Neural cell (in vitro differentiated cells): ENCODE data around the gene RENBP. TPM values are rescaled to one million over a fixed set of nuclear protein-coding genes. Genes with fewer than 3 reads are reported as not detected.

ENCODE experiments used
- H2AFZ ChIP-seq: fragments of 200-600, 300-800 bp; sonication (generic), shearing (Covaris generic); 2 replicates; pipeline ENCODE4 v1.6.0; 2014; ENCODE audit warnings: low read depth, mild to moderate bottlenecking, antibody characterized with exemption, low read length, moderate library complexity
- H3F3A ChIP-seq: fragments of 200-600 bp; shearing (Covaris generic); 2 replicates; pipeline ENCODE4 v1.6.1; 2016; ENCODE audit warnings: mild to moderate bottlenecking, moderate library complexity, mixed read lengths, antibody characterized with exemption, low read length; ENCODE audit not compliant: insufficient read depth, poor library complexity, severe bottlenecking
- H3K27ac ChIP-seq: fragments of 200-600, 300-800 bp; sonication (generic), shearing (Covaris generic); 2 replicates; pipeline ENCODE4 v1.5.1; 2014; ENCODE audit warnings: mild to moderate bottlenecking, low read length, moderate library complexity
- H3K27me3 ChIP-seq: fragments of 300-800, 200-600 bp; sonication (generic), shearing (Covaris generic); 2 replicates; pipeline ENCODE4 v1.6.0; 2014; ENCODE audit warnings: mild to moderate bottlenecking, low read depth, low read length, moderate library complexity; ENCODE audit not compliant: insufficient read depth
- H3K36me3 ChIP-seq: fragments of 300-800, 200-600 bp; sonication (generic), shearing (Covaris generic); 2 replicates; pipeline ENCODE4 v1.5.1; 2014; ENCODE audit warnings: mild to moderate bottlenecking, antibody characterized with exemption, low read length, moderate library complexity; ENCODE audit not compliant: insufficient read depth
- H3K4me2 ChIP-seq: fragments of 300-800, 200-600 bp; sonication (generic), shearing (Covaris generic); 2 replicates; pipeline ENCODE4 v1.6.0; 2014; ENCODE audit warnings: mild to moderate bottlenecking, low read length
- H3K4me3 ChIP-seq: fragments of 300-800, 200-600 bp; sonication (generic), shearing (Covaris generic); 2 replicates; pipeline ENCODE4 v1.5.1; 2014; ENCODE audit warnings: mild to moderate bottlenecking, low read length, moderate library complexity
- H3K79me2 ChIP-seq: fragments of 200-600 bp; shearing (Covaris generic); replicated peaks from 2 replicates; pipeline ENCODE4 v1.6.0; 2014; ENCODE audit warnings: mild to moderate bottlenecking, low read length, moderate library complexity; ENCODE audit not compliant: insufficient read depth
- H3K9ac ChIP-seq: fragments of 300-800, 200-600 bp; sonication (generic), shearing (Covaris generic); 2 replicates; pipeline ENCODE4 v1.6.1; 2016; ENCODE audit warnings: mild to moderate bottlenecking, low read length, mixed read lengths
- H3K9me2 ChIP-seq: fragments of 200-600 bp; shearing (Covaris generic); 2 replicates; pipeline ENCODE4 v1.6.1; 2016; ENCODE audit warnings: mild to moderate bottlenecking, low read length, mixed read lengths; ENCODE audit not compliant: insufficient read depth
- H3K9me3 ChIP-seq: fragments of 200-600, 300-800 bp; sonication (generic), shearing (Covaris generic); 2 replicates; pipeline ENCODE4 v1.6.1; 2016; ENCODE audit warnings: mild to moderate bottlenecking, mixed run types, low read length, moderate library complexity, mixed read lengths
- H4K20me1 ChIP-seq: fragments of 200-600 bp; shearing (Covaris generic); 2 replicates; pipeline ENCODE4 v1.6.1; 2016; ENCODE audit warnings: mild to moderate bottlenecking, mixed run types; ENCODE audit not compliant: insufficient read depth
- CTCF ChIP-seq: fragments of 450-650 bp; IDR thresholded peaks from 2 replicates; pipeline ENCODE4 v1.5.1; 2014; ENCODE audit warnings: antibody characterized with exemption, mild to moderate bottlenecking, moderate library complexity; ENCODE audit not compliant: poor library complexity, severe bottlenecking
- EP300 ChIP-seq: fragments of 450-650 bp; conservative IDR thresholded peaks from 2 replicates; pipeline ENCODE4 v1.6.1; 2014; ENCODE audit warnings: antibody characterized with exemption, mild to moderate bottlenecking, moderate library complexity; ENCODE audit not compliant: poor library complexity, severe bottlenecking
- EZH2 ChIP-seq: fragments of 200-600, 300-800 bp; shearing (Covaris generic), sonication (generic); IDR thresholded peaks from 2 replicates; pipeline ENCODE4 v1.6.1; 2014; ENCODE audit warnings: antibody characterized with exemption, low read length, borderline replicate concordance, mild to moderate bottlenecking; ENCODE audit not compliant: insufficient read depth, poor library complexity, severe bottlenecking
- MXI1 ChIP-seq: fragments of 450-650 bp; conservative IDR thresholded peaks from 2 replicates; pipeline ENCODE4 v1.6.1; 2014; ENCODE audit warnings: antibody characterized with exemption, mild to moderate bottlenecking; ENCODE audit not compliant: poor library complexity, severe bottlenecking
- POLR2AphosphoS5 ChIP-seq: IDR thresholded peaks from 2 replicates; pipeline ENCODE4 v1.6.1; 2012
- RAD21 ChIP-seq: fragments of 450-650 bp; conservative IDR thresholded peaks from 2 replicates; pipeline ENCODE4 v1.6.1; 2014; ENCODE audit warnings: antibody characterized with exemption, mild to moderate bottlenecking, moderate library complexity
- REST ChIP-seq: IDR thresholded peaks from 2 replicates; pipeline ENCODE4 v1.6.1; 2012; ENCODE audit warnings: borderline replicate concordance
- SMC3 ChIP-seq: fragments of 450-650 bp; conservative IDR thresholded peaks from 2 replicates; pipeline ENCODE4 v1.6.1; 2014; ENCODE audit warnings: antibody characterized with exemption, mild to moderate bottlenecking, moderate library complexity; ENCODE audit not compliant: poor library complexity
- TAF1 ChIP-seq: IDR thresholded peaks from 2 replicates; pipeline ENCODE4 v1.6.1; 2012; ENCODE audit warnings: low read depth
- polyA plus RNA-seq: library from polyadenylated mRNA; depleted of rRNA; stranded (reverse); fragments of >200 nt; gene quantifications from 2 replicates; pipeline ENCODE4 v1.2.3, GENCODE V29; 2014

The RENBP gene
- polyA plus RNA-seq, 1 donor from 2014 or later: 0.89 TPM

- no peaks in the 10 kb centered on the region for H3K9me2 ChIP-seq
- H3K27me3 ChIP-seq: no peaks in the 10 kb centered on the region
- H3F3A ChIP-seq: no peaks in the 10 kb centered on the region
- H3K9me3 ChIP-seq: no peaks in the 10 kb centered on the region
- H2AFZ ChIP-seq: no peak overlapping the region
- no peak overlapping the region for H3K4me3 ChIP-seq
- no peak overlapping the region for H3K9ac ChIP-seq
- no peak for TF ChIP-seq MXI1
- no peak for TF ChIP-seq RAD21
- TF ChIP-seq REST: no peak
- no peak for TF ChIP-seq EP300
- TF ChIP-seq EZH2: no peak
- TF ChIP-seq CTCF: no peak
- TF ChIP-seq SMC3: no peak
- no peak overlapping the region for H3K4me2 ChIP-seq
- H3K79me2 ChIP-seq: no peaks in the 10 kb centered on the region
- no peaks in the 10 kb centered on the region for H3K36me3 ChIP-seq
- H4K20me1 ChIP-seq: no peaks in the 10 kb centered on the region
- H3K27ac ChIP-seq: no peak overlapping the region
Observed at GRCh38 chrX:153937056-153937455, 7.4 kb downstream of the RENBP start.

- Histone ChIP-seq H3K4me2 (no peak overlapping the region), H3K9ac (peak overlapping the region; percentile 54), H4K20me1 (no peaks in the 10 kb centered on the region), H3K9me2 (no peaks in the 10 kb centered on the region), H3K27me3 (no peaks in the 10 kb centered on the region), H3K27ac (peak overlapping the region; percentile 34), H3K4me3 (peak overlapping the region; percentile 62), H3F3A (no peaks in the 10 kb centered on the region), H2AFZ (no peak overlapping the region), H3K36me3 (no peaks in the 10 kb centered on the region), H3K9me3 (no peaks in the 10 kb centered on the region), H3K79me2 (no peaks in the 10 kb centered on the region)
- TF ChIP-seq REST: no peak
- TF ChIP-seq EZH2: no peak
- TF ChIP-seq CTCF: no peak
- no peak for TF ChIP-seq POLR2AphosphoS5
- TF ChIP-seq MXI1: no peak
- TF ChIP-seq EP300: no peak
- no peak for TF ChIP-seq RAD21
- TF ChIP-seq SMC3: no peak
- no peak for TF ChIP-seq TAF1
Observed at GRCh38 chrX:153935326-153935851, 9.1 kb downstream of the RENBP start.
